CD4-positive, alpha-beta T cell treated with Interleukin-6 for 4 hours (primary cell): ENCODE results near the gene POLD1.
"Not testable (repeated sequence)": the region's sequence is repeated elsewhere in the genome, so short reads cannot be mapped to it uniquely, and the experiment has no call there.

ENCODE experiments used
- DNase-seq: peaks from one replicate; pipeline ENCODE4 v3.0.0-alpha.2; 2020; ENCODE audit warnings: mixed read lengths

POLD1 gene

GRCh38 chr19:50439130-50439529, 55.0 kb downstream of the POLD1 start:
- not testable (repeated sequence) for DNase-seq

GRCh38 chr19:50444059-50444458, 59.9 kb downstream of the POLD1 start:
- DNase-seq = no peak

- DNase-seq = no peak
Observed at GRCh38 chr19:50447053-50447452, 62.9 kb downstream of the POLD1 start.

- no peak for DNase-seq
Observed at GRCh38 chr19:50447750-50448149, 63.6 kb downstream of the POLD1 start.

GRCh38 chr19:50449236-50449899, 65.2 kb downstream of the POLD1 start:
- DNase-seq = no peak

GRCh38 chr19:50450369-50451222, 66.4 kb downstream of the POLD1 start:
- DNase-seq = no peak

- no peak for DNase-seq
Observed at GRCh38 chr19:50451223-50451534, 67.0 kb downstream of the POLD1 start.

- no peak for DNase-seq
Observed at GRCh38 chr19:50453243-50453642, 69.1 kb downstream of the POLD1 start.

- no peak for DNase-seq
Observed at GRCh38 chr19:50455992-50456391, 71.8 kb downstream of the POLD1 start.

- DNase-seq = no peak
Observed at GRCh38 chr19:50457300-50457699, 73.2 kb downstream of the POLD1 start.

GRCh38 chr19:50458396-50459066, 74.4 kb downstream of the POLD1 start:
- no peak for DNase-seq

GRCh38 chr19:50459067-50459456, 74.9 kb downstream of the POLD1 start:
- DNase-seq = no peak

- no peak for DNase-seq
Observed at GRCh38 chr19:50459638-50460037, 75.5 kb downstream of the POLD1 start.

GRCh38 chr19:50460161-50460765, 76.1 kb downstream of the POLD1 start:
- DNase-seq = no peak

- peak; percentile 65 for DNase-seq
Observed at GRCh38 chr19:50461066-50461875, 77.1 kb downstream of the POLD1 start.

GRCh38 chr19:50462970-50463369, 78.8 kb downstream of the POLD1 start:
- no peak for DNase-seq

- no peak for DNase-seq
Observed at GRCh38 chr19:50464348-50464747, 80.2 kb downstream of the POLD1 start.

GRCh38 chr19:50465000-50465399, 80.9 kb downstream of the POLD1 start:
- DNase-seq = no peak

GRCh38 chr19:50465986-50466705, 82.0 kb downstream of the POLD1 start:
- DNase-seq = no peak

- no peak for DNase-seq
Observed at GRCh38 chr19:50466706-50467039, 82.5 kb downstream of the POLD1 start.

GRCh38 chr19:50467566-50467965, 83.4 kb downstream of the POLD1 start:
- DNase-seq = no peak
